ENCODE results near the gene SH2D3A.

The SH2D3A gene

GRCh38 chr19:6724631-6725492, 42.4 kb downstream of the SH2D3A start:
- DNase-seq (ENCODE audit: extremely low spot score, insufficient read length, low read depth) (no peak), FAIRE-seq (no peak)

- no peak for DNase-seq (ENCODE audit: extremely low spot score, insufficient read length, low read depth)
- FAIRE-seq: peak; percentile 38
Measured at GRCh38 chr19:6723738-6724137, 43.5 kb downstream of the SH2D3A start.

- no peak for FAIRE-seq
- no peak for DNase-seq (ENCODE audit: extremely low spot score, insufficient read length, low read depth)
Measured at GRCh38 chr19:6723108-6723618, 44.1 kb downstream of the SH2D3A start.

GRCh38 chr19:6721773-6722172, 45.5 kb downstream of the SH2D3A start:
- no peak for DNase-seq (ENCODE audit: extremely low spot score, insufficient read length, low read depth)
- FAIRE-seq: peak; percentile 81

- DNase-seq (ENCODE audit: extremely low spot score, insufficient read length, low read depth) (no peak), FAIRE-seq (no peak)
Measured at GRCh38 chr19:6721138-6721474, 46.1 kb downstream of the SH2D3A start.

GRCh38 chr19:6720369-6721137, 46.7 kb downstream of the SH2D3A start, which contains the start of gene C3:
Gene C3, minus strand, starts transcription at chr19:6720650. Its CDS starts 61 bp downstream, at chr19:6720589.
- no peak for DNase-seq (ENCODE audit: extremely low spot score, insufficient read length, low read depth)
- FAIRE-seq: no peak

GRCh38 chr19:6719992-6720368, 47.3 kb downstream of the SH2D3A start:
- DNase-seq (ENCODE audit: extremely low spot score, insufficient read length, low read depth): no peak
- no peak for FAIRE-seq

GRCh38 chr19:6719540-6719861, 47.7 kb downstream of the SH2D3A start:
- FAIRE-seq (no peak), DNase-seq (ENCODE audit: extremely low spot score, insufficient read length, low read depth) (no peak)

- DNase-seq (ENCODE audit: extremely low spot score, insufficient read length, low read depth): no peak
- FAIRE-seq: no peak
Measured at GRCh38 chr19:6718741-6719539, 48.3 kb downstream of the SH2D3A start.

- DNase-seq (ENCODE audit: extremely low spot score, insufficient read length, low read depth) (no peak), FAIRE-seq (no peak)
Measured at GRCh38 chr19:6718111-6718740, 49.0 kb downstream of the SH2D3A start.

- DNase-seq (ENCODE audit: extremely low spot score, insufficient read length, low read depth) (no peak), FAIRE-seq (peak; percentile 65)
Measured at GRCh38 chr19:6717441-6717971, 49.7 kb downstream of the SH2D3A start.

GRCh38 chr19:6717036-6717435, 50.2 kb downstream of the SH2D3A start:
- FAIRE-seq: no peak
- DNase-seq (ENCODE audit: extremely low spot score, insufficient read length, low read depth): no peak

GRCh38 chr19:6716610-6716970, 50.6 kb downstream of the SH2D3A start:
- no peak for DNase-seq (ENCODE audit: extremely low spot score, insufficient read length, low read depth)
- FAIRE-seq: no peak

- no peak for DNase-seq (ENCODE audit: extremely low spot score, insufficient read length, low read depth)
- no peak for FAIRE-seq
Measured at GRCh38 chr19:6714749-6715555, 52.3 kb downstream of the SH2D3A start.

GRCh38 chr19:6713773-6714692, 53.2 kb downstream of the SH2D3A start:
- FAIRE-seq (no peak), DNase-seq (ENCODE audit: extremely low spot score, insufficient read length, low read depth) (no peak)

GRCh38 chr19:6712692-6713670, 54.3 kb downstream of the SH2D3A start:
- FAIRE-seq: no peak
- no peak for DNase-seq (ENCODE audit: extremely low spot score, insufficient read length, low read depth)

GRCh38 chr19:6712231-6712630, 55.0 kb downstream of the SH2D3A start:
- FAIRE-seq: no peak
- no peak for DNase-seq (ENCODE audit: extremely low spot score, insufficient read length, low read depth)

Data from GM18507 (cell line).